Eye (tissue), 1 donor: ENCODE results near the gene ANTXR2.

ENCODE experiments used
- DNase-seq: peaks from one replicate; pipeline ENCODE4 v3.0.0-alpha.2; 2015

ANTXR2 gene

DNA sequence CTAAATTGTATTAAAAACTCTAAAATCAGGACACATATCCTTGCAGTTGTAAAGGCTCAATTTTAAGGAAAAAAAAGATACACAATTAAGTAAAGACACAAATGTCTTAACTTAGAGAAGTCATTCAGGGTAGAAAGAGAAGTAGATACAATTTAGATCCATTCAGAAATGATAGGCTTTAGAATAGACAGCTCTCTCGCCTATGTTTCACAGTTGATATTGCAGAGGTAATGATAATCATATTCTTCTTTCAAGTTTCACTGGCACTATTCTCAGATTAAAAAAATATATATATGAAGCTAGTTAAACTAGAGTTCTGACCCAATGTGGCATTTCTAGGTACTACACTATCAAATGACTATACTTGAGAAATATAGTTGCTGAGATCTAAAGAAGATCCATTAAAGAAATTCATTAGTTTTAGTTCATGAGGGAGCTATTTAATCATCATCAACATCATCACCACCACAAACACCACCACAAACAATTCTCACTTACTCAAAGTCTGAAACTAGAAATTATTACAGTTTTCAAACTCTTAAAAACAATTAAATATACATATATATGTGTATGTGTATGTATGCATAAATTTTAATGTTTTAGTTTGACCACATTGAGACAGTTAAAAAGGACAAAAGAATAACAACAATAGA lies 93.1 kb downstream of the ANTXR2 start:
- no peak for DNase-seq

- no peak for DNase-seq
These were observed 95.7 kb downstream of the ANTXR2 start for GRCh38 chr4:79977131-79977840.

DNA sequence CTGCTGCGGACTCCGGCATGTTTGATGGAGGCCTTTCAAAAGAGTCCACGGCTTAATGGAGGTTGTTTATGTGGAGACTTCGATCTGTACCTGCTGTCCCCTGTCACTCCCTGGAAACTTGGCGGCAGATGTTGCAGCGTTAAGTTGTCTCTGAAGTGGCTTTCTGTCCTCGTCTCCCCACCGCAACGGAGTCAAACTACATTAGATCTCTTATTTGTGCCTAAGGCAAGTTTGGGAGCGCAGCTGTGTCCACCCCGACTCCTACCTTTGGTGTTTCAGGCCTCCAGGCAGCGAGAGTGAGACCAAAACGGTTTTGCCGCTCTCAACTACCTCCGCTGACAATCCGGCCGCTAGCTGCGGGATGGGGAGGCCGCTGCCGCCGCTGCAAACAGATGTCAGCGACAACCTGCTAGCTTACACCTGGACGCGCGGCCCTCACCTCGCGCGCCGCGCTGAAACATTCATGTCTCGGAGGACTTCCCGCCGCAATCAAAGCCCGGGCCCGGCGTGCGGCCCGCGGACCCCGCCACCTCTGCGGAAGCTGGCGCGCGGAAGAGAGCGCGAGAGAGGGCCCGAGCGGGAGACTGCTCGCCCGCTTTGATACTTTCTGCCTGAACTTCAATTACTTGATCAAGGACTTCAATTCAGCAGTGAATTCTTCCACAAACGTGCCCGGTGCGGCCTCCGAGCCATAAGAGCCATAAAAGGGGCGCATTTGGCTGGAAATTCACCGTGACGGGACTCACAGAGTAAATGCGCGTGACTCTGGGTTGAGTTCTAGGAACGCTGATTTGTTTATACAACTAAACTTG lies 108.4 kb downstream of the ANTXR2 start:
- DNase-seq = peak; percentile 85

GRCh38 chr4:79964020-79964399 lies 109.0 kb downstream of the ANTXR2 start:
- DNase-seq = no peak

DNA sequence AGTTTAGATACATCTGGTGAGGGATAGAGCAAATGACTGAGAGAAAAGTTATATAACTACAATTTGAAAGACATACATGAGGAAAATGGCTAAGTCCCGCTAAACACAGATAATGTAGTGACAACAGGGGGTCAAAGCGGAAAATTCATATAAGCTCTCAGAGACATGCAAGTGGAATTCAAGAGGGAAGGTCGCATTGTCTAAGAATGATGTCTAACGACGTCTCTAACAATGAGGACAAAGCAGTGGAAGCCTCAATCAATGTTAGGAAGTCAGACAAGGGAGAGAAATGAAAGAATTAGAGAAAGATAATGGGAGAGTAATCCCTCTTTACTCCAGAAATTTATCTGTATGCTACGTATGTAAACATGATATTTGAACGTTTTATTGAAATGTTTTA lies 113.4 kb downstream of the ANTXR2 start:
- peak; percentile 88 for DNase-seq

- DNase-seq = no peak
These were observed 114.4 kb downstream of the ANTXR2 start for GRCh38 chr4:79958466-79959264.

GRCh38 chr4:79949178-79949577 lies 123.9 kb downstream of the ANTXR2 start:
- no peak for DNase-seq

- DNase-seq = no peak
These were observed 124.3 kb downstream of the ANTXR2 start for GRCh38 chr4:79948739-79949138.

GRCh38 chr4:79948261-79948660 lies 124.8 kb downstream of the ANTXR2 start:
- no peak for DNase-seq

- DNase-seq = no peak
These were observed 125.6 kb downstream of the ANTXR2 start for GRCh38 chr4:79947386-79947785.

- DNase-seq = no peak
These were observed 137.8 kb downstream of the ANTXR2 start for GRCh38 chr4:79935274-79935673.

- DNase-seq = no peak
These were observed 138.4 kb downstream of the ANTXR2 start for GRCh38 chr4:79934660-79935059.

- DNase-seq = no peak
These were observed 145.1 kb downstream of the ANTXR2 start for GRCh38 chr4:79927931-79928330.

- no peak for DNase-seq
These were observed 149.7 kb downstream of the ANTXR2 start for GRCh38 chr4:79923281-79923680.

DNA sequence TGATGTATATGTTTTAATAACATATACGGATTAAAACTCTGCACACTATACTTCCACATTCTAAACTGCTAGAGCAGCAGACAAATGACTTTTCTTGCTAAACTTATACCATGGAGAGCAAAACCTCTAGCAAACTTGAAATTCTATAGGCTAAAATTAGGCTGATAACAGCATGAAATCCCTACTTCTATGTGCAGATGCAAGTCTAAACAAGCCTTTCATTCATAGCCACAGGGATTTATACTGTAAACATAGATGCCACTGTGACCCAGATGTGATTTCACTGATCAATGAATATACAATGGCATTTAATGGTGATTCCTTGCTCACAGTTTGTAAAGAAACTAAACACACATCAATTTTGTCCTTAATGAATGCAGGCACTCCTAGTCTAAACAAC lies 151.0 kb downstream of the ANTXR2 start:
- no peak for DNase-seq

GRCh38 chr4:79920163-79920853 lies 152.7 kb downstream of the ANTXR2 start:
- no peak for DNase-seq

GRCh38 chr4:79918292-79918691 lies 154.7 kb downstream of the ANTXR2 start:
- DNase-seq = no peak

DNA sequence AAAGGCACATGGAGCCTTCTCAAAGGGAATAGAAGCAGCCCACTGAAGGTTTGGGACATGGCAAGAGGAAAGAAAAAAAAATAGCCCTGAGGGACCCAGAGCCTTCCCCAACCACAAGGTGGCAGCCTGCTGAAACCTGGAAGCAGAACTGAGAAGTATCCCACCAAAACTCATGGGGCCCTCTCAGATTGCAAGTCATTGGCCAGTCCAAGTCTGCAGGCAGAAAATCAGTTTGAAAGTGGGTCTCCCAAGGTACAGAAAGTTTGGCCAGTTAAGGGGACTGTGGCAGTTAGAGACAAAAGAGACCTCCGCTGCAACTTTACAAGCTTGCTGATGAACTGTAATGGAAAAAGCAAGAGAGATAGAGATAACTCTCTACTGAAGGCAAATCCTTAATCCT lies 155.8 kb downstream of the ANTXR2 start:
- DNase-seq = no peak

GRCh38 chr4:79915246-79915645 lies 157.8 kb downstream of the ANTXR2 start:
- no peak for DNase-seq

DNA sequence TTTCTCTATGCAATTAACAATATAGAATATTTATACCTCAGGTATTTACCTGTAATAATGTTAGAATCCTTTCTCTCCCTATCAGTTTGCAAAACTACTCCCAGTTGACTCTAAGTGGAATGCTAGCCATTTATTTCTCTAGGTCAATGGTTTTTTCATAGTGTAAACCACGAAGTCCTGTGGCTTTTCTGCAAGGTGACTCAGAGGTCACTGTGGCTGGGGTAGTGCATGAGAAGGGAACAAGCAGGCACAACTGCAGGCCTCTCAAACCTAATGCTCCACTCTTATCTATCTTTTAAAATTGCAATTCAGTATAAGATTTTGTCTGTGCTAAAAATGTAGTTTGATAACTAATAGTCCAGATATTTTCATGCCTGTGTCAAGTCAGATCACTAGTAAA lies 159.4 kb downstream of the ANTXR2 start:
- no peak for DNase-seq

GRCh38 chr4:79907001-79907400 lies 166.0 kb downstream of the ANTXR2 start:
- DNase-seq = no peak

GRCh38 chr4:79906303-79906702 lies 166.7 kb downstream of the ANTXR2 start:
- DNase-seq = no peak
